AG10803 (cell line): ENCODE results near the gene PPP1R37.

Experiments used
- DNase-seq: peaks from one replicate; pipeline ENCODE4 v3.0.0; 2010; ENCODE audit warnings: low read depth
- H3K4me3 ChIP-seq: 2 replicates; pipeline ENCODE4 v1.5.1; 2011; ENCODE audit warnings: mild to moderate bottlenecking, low read length, control low read depth
- CTCF ChIP-seq: conservative IDR thresholded peaks from 2 replicates; pipeline ENCODE4 v1.5.1; 2011; ENCODE audit warnings: mild to moderate bottlenecking, low read length, control low read depth, inconsistent platforms

Gene PPP1R37

GRCh38 chr19:45177817-45178261 lies 84.9 kb downstream of the PPP1R37 start, which contains the start of gene TRAPPC6A:
Gene TRAPPC6A (minus strand): TSS chr19:45178237. CDS start chr19:45178218, 19 bp downstream.
- DNase-seq: peak; percentile 75
- H3K4me3 ChIP-seq: peak within 1 kb of the TSS; percentile 99
- TF ChIP-seq CTCF: no peak

GRCh38 chr19:45178262-45179071 lies 85.5 kb downstream of the PPP1R37 start, which contains the start of gene BLOC1S3:
Gene BLOC1S3 (plus strand): TSS chr19:45178784. CDS start chr19:45179297, 513 bp downstream.
- peak; percentile 100 for DNase-seq
- H3K4me3 ChIP-seq: peak within 1 kb of the TSS; percentile 99
- TF ChIP-seq CTCF: peak; percentile 40

DNA sequence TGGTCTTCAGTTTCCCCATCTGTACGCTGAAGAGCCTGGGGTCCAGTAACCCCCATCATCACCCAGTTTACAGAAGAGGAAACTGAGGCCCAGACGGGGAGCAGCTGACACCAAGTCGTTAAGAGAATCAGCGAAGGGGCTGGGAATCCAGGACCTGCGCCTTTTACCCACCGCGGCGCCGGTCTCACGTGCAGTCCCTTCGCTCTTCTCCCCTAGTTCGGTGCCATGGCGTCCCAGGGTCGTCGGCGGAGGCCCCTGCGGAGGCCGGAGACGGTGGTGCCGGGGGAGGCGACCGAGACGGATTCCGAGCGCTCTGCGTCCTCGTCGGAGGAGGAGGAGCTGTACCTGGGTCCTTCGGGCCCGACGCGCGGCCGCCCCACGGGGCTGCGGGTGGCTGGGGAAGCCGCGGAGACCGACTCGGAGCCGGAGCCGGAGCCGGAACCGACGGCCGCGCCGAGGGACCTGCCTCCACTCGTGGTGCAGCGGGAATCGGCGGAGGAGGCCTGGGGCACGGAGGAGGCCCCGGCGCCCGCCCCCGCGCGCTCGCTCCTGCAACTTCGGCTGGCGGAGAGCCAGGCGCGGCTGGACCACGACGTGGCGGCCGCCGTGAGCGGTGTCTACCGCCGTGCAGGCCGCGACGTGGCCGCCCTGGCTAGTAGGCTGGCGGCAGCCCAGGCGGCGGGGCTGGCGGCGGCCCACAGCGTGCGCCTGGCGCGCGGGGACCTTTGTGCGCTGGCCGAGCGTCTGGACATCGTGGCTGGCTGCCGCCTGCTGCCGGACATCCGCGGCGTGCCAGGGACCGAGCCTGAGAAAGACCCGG lies 86.3 kb downstream of the PPP1R37 start:
- H3K4me3 ChIP-seq: peak overlapping the region; percentile 99
- TF ChIP-seq CTCF: no peak

DNA sequence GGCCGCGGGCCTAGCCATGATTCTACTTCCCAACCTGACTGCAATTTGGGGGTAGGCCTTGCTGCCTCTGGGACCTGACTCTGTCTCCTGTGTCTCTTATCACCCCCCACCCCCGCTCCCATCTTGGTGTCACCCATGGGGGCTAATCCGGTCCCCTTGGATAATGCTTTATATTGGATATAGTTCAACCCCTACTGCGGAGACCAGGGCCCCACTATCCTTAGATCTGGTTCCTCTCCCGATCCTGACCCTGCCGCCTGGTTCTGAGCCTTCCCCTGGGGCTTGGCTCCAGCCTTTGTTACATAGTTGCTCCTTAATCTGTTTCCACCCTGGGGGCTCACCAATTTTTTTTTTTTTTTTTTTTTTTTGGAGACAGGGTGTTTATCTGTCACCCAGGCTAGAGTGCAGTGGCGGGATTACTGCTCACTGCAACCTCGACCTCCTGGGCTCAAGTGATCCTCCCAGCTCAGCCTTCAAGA lies 87.0 kb downstream of the PPP1R37 start:
- TF ChIP-seq CTCF: no peak
- H3K4me3 ChIP-seq: peak overlapping the region; percentile 99
- no peak for DNase-seq

More for the DNA sequence above, 86.3 kb downstream of the PPP1R37 start:
- peak; percentile 46 for DNase-seq

- no peak for DNase-seq
- no peak overlapping the region for H3K4me3 ChIP-seq
- TF ChIP-seq CTCF: no peak
Observed at GRCh38 chr19:45180936-45181335, 88.0 kb downstream of the PPP1R37 start.

GRCh38 chr19:45182758-45183157 lies 89.8 kb downstream of the PPP1R37 start:
- no peak overlapping the region for H3K4me3 ChIP-seq
- TF ChIP-seq CTCF: no peak
- no peak for DNase-seq
